Raji (cell line): Measurements from ENCODE around the gene KIF18A.

Experiments
- POLR2A ChIP-seq: IDR thresholded peaks from 2 replicates; pipeline ENCODE4 v1.6.1; 2011; ENCODE audit warnings: low read depth, low read length, control low read depth; ENCODE audit not compliant: insufficient read depth

The KIF18A gene

GRCh38 chr11:27997344-27997743 is 110.6 kb downstream of the KIF18A start:
- no peak for TF ChIP-seq POLR2A

- TF ChIP-seq POLR2A: no peak
These were observed 111.9 kb downstream of the KIF18A start for GRCh38 chr11:27996066-27996465.

- no peak for TF ChIP-seq POLR2A
These were observed 112.9 kb downstream of the KIF18A start for GRCh38 chr11:27995083-27995482.

- TF ChIP-seq POLR2A: no peak
These were observed 116.2 kb downstream of the KIF18A start for GRCh38 chr11:27991736-27992135.

- TF ChIP-seq POLR2A: no peak
These were observed 130.4 kb downstream of the KIF18A start for GRCh38 chr11:27977527-27977926.

- no peak for TF ChIP-seq POLR2A
These were observed 130.9 kb downstream of the KIF18A start for GRCh38 chr11:27977031-27977430.

GRCh38 chr11:27976262-27976661 is 131.7 kb downstream of the KIF18A start:
- TF ChIP-seq POLR2A: no peak

- TF ChIP-seq POLR2A: no peak
These were observed 134.0 kb downstream of the KIF18A start for GRCh38 chr11:27973851-27974536.

GRCh38 chr11:27972522-27973170 is 135.3 kb downstream of the KIF18A start:
- TF ChIP-seq POLR2A: no peak

GRCh38 chr11:27971171-27971570 is 136.8 kb downstream of the KIF18A start:
- TF ChIP-seq POLR2A: no peak
